ENCODE data around the gene SF3B1.
"Not testable (repeated sequence)": the region's sequence is repeated elsewhere in the genome, so short reads cannot be mapped to it uniquely, and the experiment has no call there.

SF3B1 gene, protein sequence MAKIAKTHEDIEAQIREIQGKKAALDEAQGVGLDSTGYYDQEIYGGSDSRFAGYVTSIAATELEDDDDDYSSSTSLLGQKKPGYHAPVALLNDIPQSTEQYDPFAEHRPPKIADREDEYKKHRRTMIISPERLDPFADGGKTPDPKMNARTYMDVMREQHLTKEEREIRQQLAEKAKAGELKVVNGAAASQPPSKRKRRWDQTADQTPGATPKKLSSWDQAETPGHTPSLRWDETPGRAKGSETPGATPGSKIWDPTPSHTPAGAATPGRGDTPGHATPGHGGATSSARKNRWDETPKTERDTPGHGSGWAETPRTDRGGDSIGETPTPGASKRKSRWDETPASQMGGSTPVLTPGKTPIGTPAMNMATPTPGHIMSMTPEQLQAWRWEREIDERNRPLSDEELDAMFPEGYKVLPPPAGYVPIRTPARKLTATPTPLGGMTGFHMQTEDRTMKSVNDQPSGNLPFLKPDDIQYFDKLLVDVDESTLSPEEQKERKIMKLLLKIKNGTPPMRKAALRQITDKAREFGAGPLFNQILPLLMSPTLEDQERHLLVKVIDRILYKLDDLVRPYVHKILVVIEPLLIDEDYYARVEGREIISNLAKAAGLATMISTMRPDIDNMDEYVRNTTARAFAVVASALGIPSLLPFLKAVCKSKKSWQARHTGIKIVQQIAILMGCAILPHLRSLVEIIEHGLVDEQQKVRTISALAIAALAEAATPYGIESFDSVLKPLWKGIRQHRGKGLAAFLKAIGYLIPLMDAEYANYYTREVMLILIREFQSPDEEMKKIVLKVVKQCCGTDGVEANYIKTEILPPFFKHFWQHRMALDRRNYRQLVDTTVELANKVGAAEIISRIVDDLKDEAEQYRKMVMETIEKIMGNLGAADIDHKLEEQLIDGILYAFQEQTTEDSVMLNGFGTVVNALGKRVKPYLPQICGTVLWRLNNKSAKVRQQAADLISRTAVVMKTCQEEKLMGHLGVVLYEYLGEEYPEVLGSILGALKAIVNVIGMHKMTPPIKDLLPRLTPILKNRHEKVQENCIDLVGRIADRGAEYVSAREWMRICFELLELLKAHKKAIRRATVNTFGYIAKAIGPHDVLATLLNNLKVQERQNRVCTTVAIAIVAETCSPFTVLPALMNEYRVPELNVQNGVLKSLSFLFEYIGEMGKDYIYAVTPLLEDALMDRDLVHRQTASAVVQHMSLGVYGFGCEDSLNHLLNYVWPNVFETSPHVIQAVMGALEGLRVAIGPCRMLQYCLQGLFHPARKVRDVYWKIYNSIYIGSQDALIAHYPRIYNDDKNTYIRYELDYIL

GRCh38 chr2:197434541-197435513 lies at the start of gene SF3B1:
SF3B1 (minus strand) TSS chr2:197435028; CDS start chr2:197434999, 29 bp downstream.
- DNase-seq (ENCODE audit: low spot score): peak; percentile 99

- not testable (repeated sequence) for DNase-seq (ENCODE audit: low spot score)
Observed at GRCh38 chr2:197484248-197484647, 49.4 kb upstream of the SF3B1 start.

DNA sequence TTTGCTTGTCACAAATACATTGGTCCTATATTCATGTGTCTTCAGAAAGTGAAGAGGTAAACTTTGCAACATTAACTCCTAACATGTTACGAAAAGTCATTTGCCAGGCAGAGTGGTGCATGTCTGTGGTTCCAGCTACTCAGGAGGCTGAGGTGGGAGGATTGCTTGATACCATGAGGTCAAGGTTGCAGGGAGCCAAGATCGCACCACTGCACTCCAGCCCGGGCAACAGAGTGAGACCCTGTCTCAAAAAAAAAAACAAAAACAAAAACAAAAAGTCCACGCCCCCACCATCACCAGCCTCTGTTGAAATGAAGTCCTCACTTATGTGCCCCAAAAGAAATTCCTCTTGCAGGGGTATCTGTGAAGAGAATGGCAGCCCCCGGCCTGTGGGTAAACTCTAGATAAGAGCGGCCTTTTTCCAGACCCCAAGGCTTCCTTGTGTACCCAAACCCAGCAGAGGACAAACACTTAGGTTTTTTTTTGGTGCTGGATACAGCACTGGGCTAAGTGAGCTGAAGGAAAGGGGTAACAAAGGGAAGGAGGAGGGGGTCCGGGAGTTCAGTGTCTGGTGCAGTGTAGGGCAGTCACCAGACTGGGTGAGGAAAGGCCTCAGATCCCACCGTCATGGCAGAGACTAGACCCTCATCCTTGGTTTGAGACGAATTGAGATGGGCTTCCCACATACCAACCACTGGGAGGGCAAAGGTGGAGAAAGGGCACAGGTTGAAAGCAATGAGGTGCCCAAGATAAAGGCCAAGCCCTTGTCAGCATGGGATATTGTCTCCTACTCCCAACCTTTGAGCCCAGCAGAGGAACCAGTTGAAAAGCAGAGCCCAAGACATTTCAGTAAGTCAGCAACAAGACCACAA lies 45.6 kb upstream of the SF3B1 start:
- no peak for DNase-seq (ENCODE audit: low spot score)

- DNase-seq (ENCODE audit: low spot score): peak; percentile 73
Observed at GRCh38 chr2:197477797-197478196, 43.0 kb upstream of the SF3B1 start.

GRCh38 chr2:197472166-197472565 lies 37.3 kb upstream of the SF3B1 start:
- no peak for DNase-seq (ENCODE audit: low spot score)

DNA sequence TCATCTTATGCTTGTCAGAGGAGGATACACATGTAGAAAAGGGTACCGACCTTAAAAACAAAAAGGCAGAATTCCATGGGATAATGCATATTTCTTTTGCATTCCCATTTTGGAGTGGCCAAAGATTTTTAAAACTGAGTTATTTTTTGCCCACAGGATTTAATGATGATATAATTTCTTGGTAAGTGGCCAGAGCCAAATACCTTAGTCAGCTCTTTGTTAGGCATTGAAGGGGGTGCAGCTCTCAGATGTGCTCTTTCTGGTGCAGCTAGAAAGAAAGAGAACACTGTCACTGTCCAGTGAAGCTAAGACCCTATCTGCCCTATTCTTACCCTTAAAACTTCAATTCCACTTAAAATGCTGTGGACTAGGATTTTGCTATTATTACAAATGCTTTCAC lies 29.3 kb upstream of the SF3B1 start:
- no peak for DNase-seq (ENCODE audit: low spot score)

DNA sequence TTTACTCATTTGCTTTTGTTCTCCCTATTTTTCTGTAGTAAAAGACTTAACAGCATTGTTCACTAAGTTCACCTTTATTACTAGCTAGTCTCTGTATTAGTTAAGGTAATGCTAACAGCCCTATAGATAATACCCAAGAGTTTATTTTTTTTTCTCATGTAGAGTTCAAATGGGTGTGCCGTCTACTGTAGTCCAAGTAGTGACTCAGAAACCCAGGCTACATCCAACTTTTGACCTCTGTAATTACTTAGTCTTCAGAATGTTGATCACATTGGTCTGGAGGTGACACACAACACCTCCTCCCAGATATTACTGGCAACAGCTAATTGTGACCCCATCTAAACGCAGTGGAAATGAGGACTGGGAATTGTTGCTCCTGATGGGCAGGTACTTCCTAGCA lies 26.2 kb upstream of the SF3B1 start:
- DNase-seq (ENCODE audit: low spot score): peak; percentile 48

DNA sequence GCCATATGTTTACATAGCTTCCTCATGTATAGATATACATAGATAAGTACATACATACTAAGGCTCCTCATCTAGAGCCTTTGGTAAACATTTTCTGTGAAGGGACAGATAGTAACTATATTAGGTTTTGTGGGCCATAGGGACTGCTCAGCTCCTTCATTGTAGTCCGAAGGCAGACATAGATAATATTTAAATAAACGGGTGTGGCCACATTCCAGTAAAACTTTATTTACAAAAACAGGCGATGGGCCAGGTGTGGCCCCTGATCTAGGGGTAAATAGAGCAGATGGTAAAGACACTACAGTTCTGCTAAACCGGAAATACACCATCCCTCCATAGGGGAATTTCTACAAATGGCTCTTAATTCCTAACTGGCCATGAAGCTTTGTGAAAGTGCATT lies 25.8 kb upstream of the SF3B1 start:
- DNase-seq (ENCODE audit: low spot score): peak; percentile 37

- no peak for DNase-seq (ENCODE audit: low spot score)
Observed at GRCh38 chr2:197455428-197455827, 20.6 kb upstream of the SF3B1 start.

GRCh38 chr2:197454923-197455322 lies 20.1 kb upstream of the SF3B1 start:
- DNase-seq (ENCODE audit: low spot score): no peak

DNA sequence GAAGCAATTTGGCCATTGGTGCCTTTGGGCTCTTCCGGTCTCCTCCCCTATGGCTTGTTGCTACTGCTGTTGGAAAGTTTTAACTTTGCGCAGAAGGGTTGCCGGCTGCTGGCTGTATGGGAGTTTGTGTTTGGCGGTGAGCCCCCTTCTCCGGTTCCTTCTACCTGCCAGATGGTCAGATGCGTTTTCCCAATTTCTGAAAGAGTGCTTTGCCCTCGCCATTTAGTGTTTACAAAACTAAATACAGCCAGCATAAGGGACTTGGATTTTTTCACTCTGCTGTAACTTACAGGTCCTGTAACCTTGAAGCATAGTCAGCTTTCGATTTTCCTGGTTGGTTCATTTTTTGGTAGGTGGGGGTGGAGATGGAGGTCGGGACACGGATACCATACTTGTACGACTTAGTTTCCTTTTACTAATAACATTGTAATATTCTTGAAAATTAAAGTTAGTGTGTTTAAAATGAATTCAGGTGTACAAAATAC lies 19.1 kb upstream of the SF3B1 start:
- no peak for DNase-seq (ENCODE audit: low spot score)

DNA sequence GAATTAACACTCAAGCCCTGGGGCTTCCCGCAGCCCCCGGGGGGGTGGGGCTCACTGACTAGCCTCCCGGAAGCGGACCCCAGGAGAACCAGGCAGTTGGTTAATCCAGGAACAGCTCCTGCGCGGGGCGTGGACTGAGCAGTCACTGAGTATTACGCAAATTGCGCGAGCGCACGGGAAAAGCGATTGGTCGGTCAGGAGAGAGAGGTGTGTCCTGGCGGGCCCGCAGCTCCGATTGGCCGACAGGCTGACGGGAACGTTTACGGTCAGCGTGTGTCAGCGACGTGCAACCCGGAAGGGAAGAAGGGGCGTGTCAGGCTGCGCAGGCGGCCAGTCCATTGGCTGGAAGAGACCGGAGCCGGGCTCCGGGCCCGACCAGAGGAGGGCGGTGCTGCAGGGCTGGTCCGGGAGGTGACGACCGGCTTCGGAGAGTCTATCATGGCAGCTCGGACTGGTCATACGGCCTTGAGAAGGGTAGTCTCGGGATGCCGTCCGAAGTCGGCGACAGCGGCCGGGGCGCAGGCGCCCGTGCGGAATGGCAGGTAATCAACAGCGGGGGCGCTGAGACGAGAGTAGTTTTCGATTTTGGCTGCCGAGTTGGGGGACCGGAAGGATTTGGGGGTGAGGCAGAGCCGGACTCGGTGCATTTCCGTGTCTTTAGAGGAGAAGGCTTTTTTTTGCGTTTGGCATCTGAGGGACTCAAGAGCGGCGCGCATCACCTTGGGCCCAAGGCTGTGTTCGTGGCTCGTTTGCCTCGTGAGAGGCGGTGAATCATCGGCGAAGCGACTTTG lies 18.5 kb upstream of the SF3B1 start, which contains the start of gene COQ10B:
TSS of gene COQ10B (plus strand) at position 430 of the 791 bp plus-strand sequence. CDS start at position 439, 9 bp downstream.
- peak; percentile 99 for DNase-seq (ENCODE audit: low spot score)

DNA sequence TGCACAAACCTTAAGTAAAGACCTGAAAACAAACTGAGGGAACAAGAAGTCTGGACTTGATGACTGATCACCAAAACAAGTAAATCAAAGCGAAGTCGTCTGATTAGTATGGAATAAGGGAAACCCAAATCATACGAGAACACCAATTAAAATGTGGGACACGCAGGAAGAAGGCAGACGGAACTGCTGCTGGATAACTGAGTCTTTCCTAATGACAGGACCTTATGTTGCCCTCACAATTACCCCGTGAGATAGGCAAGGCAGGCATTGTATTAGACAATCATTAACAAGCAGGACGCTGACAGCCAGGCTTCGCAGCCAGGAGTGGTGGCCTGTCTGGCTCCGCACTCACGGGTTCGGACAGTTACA lies 17.9 kb upstream of the SF3B1 start:
- no peak for DNase-seq (ENCODE audit: low spot score)

DNA sequence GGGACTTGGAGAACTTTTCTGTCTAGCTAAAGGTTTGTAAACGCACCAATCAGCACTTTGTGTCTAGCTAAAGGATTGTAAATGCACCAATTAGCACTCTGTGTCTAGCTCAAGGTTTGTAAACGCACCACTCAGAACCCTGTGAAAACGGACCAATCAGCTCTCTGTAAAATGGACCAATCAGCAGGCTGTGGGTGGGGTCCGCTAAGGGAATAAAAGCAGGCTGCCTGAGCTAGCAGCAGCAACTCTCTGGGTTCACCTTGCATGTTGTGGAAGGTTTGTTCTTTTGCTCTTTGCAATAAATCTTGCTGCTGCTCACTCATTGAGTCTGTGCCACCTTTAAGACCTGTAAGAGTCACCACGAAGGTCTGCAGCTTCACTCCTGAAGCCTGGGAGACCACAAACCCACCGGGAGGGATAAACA lies 16.1 kb upstream of the SF3B1 start:
- DNase-seq (ENCODE audit: low spot score): not testable (repeated sequence)

DNA sequence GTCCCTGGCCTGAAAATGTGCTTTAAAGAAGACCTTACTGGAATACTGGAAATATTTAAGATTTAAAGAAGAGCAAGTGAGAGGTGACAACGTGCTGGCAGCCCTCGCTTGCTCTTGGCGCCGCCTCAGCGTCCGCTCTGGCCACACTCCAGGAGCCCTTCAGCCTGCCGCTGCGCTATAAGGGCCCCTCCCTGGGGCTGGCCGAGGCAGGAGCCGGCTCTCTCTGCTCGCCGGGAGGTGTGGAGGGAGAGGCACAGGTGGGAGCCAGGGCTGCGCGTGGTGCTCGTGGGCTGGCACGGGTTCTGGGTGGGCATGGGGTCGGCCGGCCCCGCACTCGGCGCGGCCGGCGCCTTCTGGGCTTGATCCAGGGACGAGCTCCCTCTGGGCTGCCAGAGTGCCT lies 15.6 kb upstream of the SF3B1 start:
- no peak for DNase-seq (ENCODE audit: low spot score)

DNA sequence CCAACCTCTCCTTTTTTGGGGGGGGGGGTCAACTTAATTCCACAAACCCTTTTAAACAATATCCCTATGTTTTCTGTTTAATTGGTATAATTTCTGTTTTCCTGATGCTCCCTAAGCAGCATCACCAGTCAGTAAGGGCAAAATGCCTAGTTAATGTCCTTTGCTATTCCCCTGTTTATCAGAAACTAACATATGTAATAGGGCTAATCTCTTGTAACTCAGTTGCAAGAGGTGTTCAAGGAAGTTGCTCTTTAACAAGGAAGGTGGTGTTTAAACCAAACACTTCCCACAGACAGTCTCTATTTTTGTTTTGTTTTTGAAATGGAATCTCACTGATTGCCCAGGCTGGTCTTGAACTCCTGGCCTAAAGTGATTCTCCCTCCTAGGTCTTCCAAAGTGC lies 12.0 kb upstream of the SF3B1 start:
- peak; percentile 59 for DNase-seq (ENCODE audit: low spot score)

DNA sequence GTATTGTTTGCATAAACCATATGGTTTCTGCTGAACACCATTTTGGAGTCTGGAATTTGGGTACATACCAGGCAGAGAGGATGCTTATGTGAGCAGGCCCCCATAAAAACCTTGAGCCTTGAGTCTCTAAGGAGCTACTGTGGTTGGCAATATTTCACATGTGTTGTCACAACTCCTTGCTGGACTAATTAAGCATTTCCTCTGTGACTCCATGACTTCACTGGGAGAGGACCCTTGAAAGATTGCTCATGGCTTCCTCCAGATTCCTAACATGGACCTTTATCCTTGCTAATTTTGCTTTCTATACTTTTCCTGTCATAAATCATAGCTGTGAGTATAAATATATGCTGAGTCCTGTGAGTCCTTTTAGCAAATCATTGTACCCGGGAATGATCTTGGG lies 10.9 kb upstream of the SF3B1 start:
- no peak for DNase-seq (ENCODE audit: low spot score)

DNA sequence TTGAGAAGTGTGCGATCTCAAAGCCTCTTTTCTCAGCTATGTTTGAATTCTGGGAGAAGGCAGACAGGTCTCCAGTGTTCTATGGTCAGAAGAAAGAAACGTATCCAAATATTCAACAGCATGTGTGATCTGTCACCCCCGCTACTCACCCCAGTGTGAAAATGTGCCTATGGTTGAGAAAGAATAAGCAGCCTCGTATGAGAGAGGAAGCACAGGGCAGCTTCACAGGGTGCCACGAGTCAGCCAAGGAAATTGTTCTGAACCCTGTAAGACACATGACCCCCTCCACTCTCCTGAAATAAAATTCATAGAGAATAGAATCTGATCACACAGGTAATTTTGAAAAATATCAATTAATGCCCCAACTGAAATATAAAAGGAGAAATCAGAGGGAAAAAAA lies 8.0 kb upstream of the SF3B1 start:
- DNase-seq (ENCODE audit: low spot score): no peak

DNA sequence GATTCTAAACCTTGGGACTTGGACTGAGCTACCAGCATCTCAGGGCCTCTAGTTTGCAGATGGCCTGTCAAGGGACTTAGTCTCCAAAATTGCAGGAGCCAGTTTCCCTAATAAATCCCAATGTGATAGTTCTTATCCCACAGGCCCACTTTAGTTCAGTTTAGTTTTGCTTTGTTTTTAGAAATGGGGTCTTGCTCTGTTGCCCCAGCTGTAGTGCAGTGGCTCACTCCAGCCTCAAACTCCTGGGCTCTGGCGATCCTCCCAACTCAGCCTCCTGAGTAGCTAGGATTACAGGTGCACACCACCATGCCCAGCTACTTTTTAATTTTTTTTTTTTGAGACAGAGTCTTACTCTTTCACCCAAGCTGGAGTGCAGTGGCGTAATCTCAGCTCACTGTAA lies 2.6 kb upstream of the SF3B1 start:
- no peak for DNase-seq (ENCODE audit: low spot score)
